GM10266 (cell line): ENCODE measurements around the gene TXNL4A.

Source experiments
- DNase-seq: peaks from one replicate; pipeline ENCODE4 v3.0.0; 2012; ENCODE audit errors: extremely low spot score
- CTCF ChIP-seq: IDR thresholded peaks from 2 replicates; pipeline ENCODE4 v1.5.1; 2012; ENCODE audit warnings: mild to moderate bottlenecking, low read depth; ENCODE audit not compliant: control insufficient read depth, insufficient read depth; ENCODE audit errors: missing control alignments

The TXNL4A gene, protein sequence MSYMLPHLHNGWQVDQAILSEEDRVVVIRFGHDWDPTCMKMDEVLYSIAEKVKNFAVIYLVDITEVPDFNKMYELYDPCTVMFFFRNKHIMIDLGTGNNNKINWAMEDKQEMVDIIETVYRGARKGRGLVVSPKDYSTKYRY

GRCh38 chr18:79988451-79989194 lies at the start of gene TXNL4A:
Gene TXNL4A (minus strand): TSS chr18:79988563. CDS start chr18:79988392, 171 bp downstream.
- peak; percentile 92 for DNase-seq
- TF ChIP-seq CTCF: no peak

DNA sequence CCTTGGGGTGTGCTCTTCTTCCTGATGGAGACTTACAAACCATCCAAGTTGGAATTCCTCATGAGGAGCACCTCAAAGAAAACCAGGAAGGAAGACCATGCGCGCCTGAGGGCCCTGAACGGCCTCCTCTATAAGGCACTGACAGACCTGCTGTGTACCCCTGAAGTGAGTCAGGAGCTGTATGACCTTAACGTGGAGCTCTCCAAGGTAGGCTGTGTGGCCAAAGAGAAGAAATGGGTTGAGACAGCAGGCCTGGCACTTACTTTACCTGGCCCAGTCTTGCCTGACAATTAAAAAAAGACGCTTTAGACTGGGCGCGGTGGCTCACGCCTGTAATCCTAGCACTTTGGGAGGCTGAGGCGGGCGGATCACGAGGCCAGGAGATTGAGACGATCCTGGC lies 48.9 kb upstream of the TXNL4A start:
- no peak for DNase-seq
- TF ChIP-seq CTCF: no peak

DNA sequence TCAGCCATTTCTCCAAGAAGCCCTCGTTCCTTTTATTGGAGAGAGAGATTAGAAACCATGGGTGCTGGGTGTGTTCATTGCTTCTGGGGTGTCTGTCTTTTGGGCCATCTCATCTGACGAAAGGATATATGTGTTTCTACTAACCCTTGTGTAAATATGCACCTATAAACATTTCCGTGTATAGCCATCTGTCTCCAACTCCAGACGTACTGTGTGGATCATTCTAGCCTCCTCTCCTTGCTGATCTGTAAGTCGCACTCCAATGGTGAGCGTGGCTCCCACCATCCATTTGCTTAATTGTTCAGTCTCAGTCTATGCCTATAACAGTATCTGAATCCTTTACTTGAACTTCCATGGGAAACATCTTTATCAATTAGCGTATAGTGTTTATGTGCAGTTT lies 47.6 kb upstream of the TXNL4A start:
- no peak for TF ChIP-seq CTCF
- no peak for DNase-seq

GRCh38 chr18:80034852-80035406 lies 46.6 kb upstream of the TXNL4A start:
- DNase-seq: no peak
- no peak for TF ChIP-seq CTCF

- DNase-seq: peak; percentile 98
- peak; percentile 35 for TF ChIP-seq CTCF
Measured at GRCh38 chr18:80034068-80034851, 45.9 kb upstream of the TXNL4A start, which contains the start of gene RBFA. Gene RBFA (plus strand): TSS chr18:80034434. CDS start chr18:80034496, 62 bp downstream.

GRCh38 chr18:80033181-80034067 lies 45.1 kb upstream of the TXNL4A start:
- no peak for TF ChIP-seq CTCF
- DNase-seq: no peak
